ENCODE measurements around the gene SLC10A3.

SLC10A3 gene

DNA sequence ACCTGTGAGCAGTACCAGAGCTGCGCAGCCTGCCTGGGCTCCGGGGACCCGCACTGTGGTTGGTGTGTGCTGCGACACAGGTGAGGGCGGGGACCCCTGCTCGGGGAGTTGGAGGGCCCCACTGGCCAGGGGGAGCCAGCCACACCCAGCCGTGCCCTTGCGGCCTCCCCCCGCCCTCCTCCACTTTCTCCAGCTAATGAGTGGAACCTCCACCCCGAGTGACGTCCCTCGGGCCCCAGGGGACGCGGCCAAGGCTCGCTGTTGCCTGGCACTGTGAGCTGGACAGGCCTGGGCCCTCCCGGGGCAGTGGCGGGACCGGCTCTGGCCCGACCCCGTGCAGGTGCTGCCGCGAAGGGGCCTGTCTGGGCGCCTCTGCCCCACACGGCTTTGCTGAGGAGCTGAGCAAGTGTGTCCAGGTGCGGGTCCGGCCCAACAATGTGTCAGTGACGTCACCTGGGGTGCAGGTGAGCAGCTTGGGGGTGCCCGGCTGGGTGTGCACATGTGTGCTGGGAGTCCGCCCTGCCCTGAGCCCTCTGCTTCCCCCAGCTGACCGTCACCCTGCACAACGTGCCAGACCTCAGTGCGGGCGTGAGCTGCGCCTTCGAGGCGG, 26.7 kb downstream of the SLC10A3 start:
- DNase-seq = no peak

DNA sequence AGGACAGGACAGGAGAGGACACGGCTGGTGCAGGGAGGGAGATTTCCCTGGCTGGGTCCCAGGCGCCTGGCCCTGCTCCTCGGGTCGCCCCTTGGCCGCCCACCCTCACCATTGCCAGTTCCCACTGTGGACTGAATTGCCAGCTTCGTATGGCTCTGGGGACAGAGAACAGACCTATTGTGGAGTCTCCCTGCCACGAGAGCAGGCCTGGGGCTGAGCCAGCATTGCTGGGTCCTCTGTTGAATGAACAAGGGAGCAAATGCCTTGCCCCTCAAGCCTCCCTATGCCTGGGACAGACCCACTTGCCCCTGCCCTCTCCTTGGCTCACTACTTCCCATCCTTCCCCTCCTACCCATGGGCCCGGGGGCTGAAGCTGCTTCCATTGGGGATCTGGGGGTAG, 28.0 kb downstream of the SLC10A3 start:
- no peak for DNase-seq

DNA sequence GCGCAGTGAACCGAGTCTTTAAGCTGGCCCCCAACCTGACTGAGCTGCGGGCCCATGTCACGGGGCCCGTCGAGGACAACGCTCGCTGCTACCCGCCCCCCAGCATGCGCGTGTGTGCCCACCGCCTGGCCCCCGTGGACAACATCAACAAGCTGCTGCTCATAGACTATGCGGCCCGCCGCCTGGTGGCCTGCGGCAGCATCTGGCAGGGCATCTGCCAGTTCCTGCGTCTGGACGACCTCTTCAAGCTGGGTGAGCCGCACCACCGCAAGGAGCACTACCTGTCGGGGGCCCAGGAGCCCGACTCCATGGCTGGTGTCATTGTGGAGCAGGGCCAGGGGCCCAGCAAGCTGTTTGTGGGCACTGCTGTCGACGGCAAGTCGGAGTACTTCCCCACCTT, 30.1 kb downstream of the SLC10A3 start:
- DNase-seq = no peak

DNA sequence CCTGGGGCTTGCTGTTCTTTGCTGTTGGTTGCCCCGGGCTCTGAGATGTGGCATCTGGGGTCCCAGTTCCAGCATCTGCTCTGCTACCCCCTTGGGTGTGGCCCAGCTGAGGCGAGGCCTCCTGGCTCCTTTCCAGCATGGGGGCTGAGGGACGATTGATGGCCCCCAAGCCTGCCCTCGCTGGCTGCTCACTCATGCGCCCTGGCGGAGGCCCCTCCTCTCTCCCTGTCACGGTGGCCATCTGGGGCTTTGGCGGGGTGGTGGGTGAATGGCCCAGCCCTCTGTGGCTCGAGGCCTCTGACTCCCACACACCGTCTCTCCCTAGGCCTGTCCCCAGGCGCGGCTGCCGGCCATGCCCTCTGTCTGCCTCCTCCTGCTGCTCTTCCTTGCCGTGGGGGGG, 30.6 kb downstream of the SLC10A3 start:
- no peak for DNase-seq

DNA sequence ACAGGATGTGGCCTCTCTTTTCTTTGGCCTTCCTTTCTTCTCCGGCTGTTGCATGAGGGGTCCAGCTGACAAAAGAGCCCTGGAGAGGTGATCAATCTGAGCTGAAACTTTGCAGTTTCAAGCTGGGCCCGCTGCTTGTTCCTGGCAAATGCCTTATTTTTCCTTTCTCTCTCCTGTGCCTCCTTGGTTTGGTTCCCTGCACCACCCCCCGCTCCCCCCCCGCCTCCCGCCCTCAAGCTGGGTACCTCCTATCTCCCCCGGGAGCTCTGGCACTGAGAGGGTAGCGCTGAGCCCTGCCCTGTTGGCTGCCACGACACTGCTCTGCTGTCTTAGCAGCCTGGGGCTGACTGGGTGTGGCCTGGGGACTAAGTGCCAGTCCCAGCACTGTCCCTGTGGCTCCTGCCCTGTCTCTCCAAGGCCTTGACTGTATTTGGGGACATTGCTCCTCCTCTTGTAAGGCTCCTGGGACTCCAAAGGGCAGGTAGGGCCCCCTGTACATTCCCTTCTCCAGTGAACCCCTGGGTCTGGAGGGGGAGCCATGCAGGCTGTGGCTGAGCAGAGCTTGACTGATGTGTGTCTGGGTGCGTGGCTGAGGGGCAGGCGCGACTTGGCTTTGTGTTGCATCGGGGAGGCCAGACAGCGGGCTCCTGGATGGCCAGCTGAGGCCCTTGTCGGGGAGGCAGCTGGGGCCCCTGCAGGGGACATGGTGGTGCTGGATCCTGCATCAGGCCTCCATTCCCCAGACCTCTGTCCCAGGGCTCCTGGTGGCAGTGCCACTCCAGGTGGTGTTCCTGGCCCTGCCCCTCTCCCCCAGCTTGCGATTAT, 31.3 kb downstream of the SLC10A3 start:
- DNase-seq = peak; percentile 64

DNA sequence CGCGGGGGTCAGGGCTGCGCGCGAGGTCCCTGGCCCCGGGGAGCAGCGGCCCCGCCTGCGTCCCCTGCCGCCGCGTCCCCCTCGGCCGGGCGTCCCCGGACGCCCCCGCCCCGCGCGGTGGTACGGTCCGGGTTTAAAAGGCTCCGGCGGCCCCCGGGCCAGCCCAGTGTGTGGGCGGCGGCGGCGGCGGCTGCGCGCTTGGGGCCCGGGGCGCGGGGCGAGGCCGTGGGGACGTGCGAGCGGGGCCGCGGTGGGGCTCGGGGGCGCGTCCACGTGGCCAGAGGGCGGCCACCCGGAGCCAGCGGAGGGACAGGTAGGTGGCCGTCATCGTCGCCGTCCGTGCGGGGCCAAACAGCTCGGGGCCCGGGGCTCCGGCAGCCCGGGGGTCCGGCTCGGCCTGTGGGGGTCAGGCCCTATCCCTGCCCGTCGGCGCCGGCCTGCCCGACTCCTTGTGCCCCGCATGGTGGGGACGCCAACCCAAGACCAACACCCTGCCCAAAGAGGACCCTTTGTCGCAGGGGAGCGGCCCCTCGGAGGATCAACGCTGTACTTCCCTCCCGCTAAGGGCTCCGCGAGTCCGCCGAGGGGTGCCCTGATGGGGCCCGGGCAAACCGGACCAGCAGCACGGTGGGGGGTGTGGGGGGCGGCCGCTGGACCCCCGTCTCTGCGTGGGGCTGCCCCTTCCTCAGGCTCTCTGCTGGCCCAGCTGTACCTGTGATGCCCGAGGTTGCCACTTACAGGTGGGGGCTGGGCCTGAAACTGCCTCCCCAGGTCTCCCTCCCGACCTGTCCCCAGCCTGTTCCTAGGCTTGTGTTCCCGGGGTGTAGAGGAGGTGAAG, 32.1 kb downstream of the SLC10A3 start, which contains the start of gene PLXNA3:
Gene PLXNA3 (plus strand): TSS at position 166 of the 838 bp plus-strand sequence. CDS start 1,903 bp downstream, outside the sequence.
- DNase-seq = peak; percentile 47

DNA sequence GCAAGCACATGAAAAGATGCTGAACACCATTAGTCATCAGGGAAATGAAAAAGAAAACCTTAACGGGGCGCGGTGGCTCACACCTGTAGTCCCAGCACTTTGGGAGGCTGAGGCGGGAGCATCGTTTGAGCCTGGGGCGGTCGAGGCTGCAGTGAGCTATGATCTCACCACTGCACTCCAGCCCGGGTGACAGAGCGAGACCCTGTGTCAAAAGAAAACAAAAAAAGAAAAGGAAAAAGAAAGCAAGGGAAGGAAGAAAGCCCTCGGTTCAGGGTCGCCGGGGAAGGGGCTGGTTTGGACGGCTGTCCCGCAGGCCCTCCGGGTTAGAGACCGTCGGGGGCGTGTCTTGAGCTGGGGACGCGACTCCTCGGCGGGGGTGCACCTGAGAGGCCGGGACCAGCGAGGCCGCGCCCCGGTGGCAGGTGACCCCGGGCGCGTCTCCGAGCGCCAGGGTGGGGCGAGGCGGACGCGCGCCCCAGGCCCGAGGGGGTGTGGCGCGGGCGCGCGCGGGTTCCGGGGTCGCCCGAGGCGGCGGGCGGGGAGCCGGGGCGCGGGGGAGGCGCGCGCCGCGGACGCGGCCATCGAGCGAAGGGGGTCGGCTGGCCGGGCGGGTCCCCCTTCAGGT, 32.8 kb downstream of the SLC10A3 start:
- DNase-seq = no peak

DNA sequence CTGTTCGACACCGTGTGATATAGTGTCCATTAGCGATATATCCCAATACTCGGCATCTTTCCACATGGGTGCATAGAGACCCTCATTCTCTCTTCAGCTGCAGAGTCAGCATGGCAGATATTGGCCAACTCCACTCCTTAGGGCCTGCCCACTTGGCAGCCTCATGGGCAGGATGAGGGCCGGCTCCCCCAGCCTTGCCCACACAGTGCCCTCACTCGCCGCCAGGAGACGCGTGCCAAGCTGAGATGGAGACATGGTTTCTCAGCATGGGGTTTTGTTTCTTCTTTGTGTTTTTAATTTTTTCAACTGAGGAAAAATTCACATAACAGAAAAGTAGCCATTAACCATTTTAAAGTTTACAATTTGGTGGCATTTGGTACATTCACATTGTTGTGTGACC, 37.6 kb downstream of the SLC10A3 start:
- no peak for DNase-seq

DNA sequence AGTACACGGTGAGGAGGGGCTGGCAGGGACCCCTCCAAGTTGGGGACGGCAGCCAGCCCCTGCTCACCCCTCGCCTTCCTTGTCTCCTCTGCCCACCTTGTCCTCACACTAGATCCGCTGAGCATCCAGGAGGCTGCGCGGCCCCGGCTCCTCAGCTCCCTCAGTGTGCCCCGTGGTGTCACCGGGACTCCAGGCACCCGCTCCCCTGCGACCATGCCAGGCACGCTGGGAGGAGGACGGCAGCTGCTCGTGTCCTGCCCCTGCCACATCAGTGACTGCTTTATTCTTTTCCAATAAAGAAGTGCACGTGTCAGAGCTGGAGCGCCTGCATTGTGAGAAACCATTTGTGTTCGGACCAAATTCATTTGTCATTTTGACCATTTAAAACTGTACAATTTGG, 40.1 kb downstream of the SLC10A3 start:
- no peak for DNase-seq

DNA sequence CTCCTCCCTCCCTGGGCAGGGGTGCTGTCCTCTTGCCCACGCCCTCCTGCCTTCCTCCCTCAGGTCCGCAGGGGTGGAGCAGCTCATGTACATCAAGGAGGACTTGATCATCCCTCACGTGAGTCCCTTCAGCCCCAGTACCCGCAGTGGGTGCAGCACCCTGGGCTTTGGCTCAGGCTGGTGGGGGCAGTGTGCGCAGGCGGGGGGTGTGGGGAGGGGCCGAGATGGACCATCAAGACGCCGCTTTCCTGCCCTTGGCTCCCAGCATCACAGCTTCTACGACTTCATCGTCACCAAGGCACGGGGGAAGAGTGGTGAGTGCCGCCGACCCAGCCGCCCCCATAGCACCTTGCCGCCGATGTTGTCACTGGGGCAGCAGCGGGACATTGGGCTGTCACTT, 40.8 kb downstream of the SLC10A3 start:
- DNase-seq = no peak

DNA sequence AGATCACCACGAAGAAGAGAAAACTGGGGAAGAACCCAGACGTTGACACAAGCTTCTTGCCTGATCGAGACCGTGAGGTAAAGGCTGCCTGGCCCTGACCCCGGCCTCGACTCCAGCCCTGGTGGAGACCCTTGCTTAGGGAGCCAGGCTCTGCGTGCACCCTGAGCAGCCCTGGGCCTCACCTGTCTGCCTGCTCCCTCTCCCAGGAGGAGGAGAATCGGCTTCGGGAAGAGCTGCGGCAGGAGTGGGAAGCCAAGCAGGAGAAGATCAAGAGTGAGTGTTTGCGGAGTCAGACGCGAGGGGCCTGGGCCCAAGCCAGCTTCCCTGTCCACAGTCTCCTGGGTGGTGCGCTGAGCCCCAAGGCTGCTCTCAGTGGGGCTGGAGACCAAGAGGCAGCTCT, 41.9 kb downstream of the SLC10A3 start:
- DNase-seq = no peak

DNA sequence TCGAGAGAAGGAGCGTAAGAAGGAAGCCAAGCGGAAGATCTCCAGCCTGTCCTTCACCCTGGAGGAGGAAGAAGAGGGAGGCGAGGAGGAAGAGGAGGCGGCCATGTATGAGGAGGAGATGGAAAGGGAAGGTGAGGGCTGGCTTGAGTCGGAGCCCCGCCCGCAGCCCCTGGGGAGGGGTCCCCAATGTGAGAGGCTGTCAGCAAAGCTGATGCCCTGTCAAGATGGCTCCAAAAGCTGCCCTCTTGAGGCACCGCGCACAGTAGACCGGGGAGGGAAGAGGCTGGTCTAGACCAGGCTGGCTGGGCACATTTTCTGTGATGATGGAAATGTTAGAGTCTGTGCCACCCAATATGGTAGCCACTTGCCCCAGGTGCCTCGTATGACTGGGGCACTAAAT, 44.0 kb downstream of the SLC10A3 start:
- DNase-seq = no peak

DNA sequence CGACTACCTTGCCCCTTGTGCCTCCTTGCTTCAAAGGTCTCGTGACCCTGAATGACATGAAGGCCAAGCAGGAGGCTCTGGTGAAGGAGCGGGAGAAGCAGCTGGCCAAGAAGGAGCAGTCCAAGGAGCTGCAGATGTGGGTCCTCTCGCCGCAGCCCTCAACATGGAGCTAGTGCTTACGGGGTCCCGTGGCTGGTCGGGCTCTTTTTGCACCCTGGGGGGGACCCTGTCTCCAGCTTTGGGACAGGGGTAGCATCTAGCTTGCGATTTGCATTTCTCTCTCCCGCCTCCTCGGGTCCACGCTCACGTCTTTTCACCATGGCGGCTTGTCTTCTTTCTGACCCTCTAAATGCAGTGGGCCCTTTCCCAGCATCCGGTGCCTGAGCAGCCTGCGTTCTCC, 44.7 kb downstream of the SLC10A3 start:
- no peak for DNase-seq

DNA sequence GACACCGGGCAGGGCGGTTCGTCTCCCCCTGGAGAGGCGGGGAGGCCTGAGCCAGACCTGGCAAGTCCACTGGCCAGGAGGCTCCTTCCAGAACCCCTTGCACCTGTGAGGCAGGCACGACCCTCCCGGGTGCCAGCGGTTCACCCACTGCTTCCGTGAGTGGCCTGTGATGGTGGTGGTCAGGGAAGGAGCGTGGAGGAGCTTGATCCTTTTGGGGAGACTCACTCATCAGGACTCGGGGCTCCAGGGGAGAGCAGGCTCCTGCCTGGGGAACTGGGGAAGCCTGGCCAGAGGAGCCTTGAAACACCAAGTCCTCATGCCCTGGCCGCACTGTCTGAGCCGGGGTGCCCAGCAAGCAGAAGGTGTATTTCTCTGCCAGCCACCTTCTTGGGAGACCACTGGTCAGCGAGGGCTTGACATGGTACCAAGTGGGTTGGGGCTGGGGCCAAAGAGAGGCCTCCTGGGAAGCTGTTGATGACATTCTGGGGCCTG, 45.6 kb downstream of the SLC10A3 start:
- DNase-seq = no peak

DNA sequence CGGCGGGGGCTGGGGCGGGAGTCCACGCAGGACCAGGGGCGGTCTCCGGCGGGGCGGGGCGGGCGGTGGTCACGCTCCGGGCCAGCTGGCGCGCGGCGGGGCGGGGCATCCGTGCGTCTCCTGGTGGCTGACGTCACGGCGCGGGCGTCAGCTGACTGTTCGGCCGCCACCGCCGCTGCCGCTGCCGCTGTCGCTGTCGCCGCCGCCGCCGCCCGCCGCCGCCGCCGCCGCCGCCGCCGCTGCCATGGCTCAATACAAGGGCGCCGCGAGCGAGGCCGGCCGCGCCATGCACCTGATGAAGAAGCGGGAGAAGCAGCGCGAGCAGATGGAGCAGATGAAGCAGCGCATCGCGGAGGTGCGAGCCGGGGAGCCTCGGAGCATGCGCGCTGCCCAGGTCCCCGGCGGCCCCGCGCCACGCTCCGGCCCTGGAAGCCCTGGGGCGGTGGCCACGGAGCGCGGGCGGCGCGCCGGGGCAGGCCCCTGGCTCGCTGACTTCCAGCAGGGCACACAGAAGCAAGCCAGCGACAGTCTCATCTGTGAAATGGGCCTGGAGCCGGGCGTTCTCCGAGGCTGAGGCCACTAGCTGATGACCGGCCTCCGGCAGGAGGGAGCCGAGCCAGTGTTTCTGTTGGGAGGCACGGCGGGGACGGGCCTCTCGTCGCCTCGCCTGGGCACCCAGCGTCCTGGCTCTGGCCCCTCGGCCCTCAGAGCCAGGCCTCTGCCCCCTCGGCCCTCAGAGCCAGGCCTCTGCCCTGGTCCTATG, 46.3 kb downstream of the SLC10A3 start, which contains the start of gene FAM50A:
Gene FAM50A (plus strand): TSS at position 150 of the 763 bp plus-strand sequence. CDS start 95 bp downstream, at position 245.
- DNase-seq = peak; percentile 86

DNA sequence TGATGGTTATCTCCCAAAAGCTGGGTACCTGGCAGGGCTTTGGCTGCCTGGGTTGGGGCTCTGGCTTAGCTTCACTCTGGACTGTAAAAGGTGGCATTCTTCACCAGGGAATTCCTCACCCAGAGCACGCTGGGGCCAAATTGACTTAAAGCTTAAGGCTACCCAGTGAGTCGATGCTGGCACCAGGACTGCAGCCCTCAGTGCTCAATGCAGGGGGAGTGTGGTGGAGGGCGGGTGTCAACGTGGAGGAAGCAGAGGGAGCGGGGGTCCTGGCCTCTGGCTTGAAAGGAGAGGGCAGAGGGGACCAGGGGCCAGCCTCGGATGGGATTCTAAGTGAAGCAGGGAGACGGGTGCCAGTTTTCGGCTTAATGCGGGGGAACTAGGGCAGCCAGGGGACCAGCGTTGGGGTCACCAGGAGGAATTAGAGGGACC, 46.9 kb downstream of the SLC10A3 start:
- DNase-seq = no peak

DNA sequence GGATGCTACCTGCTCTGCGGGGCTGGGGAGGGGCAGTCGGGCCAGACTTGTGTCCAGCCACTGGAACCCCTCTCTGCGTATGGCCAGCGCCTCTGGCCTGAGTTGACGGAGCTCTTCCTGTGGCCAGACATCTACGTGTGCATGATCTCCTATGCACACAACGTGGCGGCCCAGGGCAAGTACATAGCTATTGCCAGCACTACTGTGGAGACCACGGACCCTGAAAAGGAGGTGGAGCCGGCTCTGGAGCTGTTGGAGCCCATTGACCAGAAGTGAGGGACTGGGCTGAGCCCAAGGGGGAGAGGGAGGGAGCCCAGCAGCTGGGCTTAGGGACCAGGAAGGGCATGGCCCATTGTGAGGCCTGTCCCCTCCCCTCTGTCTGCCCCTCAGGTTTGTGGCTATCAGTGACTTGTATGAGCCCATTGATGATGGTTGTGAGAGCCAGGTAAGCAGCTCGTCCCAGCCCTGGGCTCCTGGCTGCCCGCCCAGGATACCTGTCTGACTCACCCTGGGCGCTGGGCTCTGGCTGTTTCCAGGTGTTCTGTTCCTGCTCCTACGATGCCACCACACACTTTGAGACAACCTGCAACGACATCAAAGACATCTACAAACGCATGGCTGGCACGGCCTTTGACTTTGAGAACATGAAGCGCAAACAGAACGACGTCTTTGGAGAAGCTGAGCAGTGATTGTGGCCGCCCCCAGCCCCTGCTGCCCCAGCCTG, 48.3 kb downstream of the SLC10A3 start:
- no peak for DNase-seq

DNA sequence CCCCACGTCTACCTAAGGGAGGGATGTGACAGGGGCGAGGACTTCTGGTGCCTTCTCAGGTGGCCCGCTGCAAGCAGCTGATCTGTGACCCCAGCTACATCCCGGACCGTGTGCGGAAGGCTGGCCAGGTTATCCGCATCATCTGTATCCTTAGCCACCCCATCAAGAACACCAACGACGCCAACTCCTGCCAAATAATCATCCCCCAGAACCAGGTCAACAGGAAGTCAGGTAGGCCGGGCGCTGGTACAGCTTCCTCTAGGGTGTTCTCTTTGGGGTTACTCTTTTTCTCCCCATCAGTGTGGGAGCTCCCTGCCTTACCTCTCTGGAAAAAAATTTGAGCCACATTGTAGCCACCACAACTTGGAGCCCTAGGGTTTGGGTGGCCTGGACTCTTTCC, 48.9 kb downstream of the SLC10A3 start:
- DNase-seq = no peak

DNA sequence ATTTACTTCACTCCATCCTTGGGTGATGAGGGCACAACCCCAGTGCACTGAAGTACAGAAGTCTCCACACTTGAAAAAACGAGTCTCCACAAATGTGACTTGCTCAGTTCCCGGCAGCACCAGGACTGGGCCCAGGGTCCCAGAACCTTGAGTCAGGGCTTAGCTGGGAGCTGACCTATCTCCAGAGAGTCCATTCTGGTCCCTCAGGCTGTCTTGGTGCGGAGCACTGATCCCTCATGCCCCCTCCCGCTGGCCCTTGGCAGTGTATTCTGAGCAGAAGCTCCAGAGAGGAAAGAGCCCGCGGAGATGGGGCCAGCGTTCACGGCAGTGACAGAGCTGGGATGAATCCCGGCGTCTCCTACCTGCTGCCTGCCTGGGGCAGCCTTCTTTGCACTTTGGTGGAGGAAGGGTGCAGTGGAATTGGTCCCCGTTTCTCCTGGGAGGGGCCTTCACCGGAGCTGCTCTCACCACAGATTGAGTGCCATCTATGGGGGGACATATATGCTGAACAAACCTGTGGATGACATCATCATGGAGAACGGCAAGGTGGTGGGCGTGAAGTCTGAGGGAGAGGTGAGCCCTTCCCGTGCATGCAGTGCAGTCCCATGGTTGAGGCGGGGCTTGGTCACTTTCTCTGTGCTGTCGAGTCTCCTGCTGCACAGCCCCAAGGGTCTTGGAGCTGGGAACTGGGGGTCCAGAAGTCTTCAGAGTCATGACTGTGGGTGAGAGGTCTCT, 49.6 kb downstream of the SLC10A3 start:
- DNase-seq = no peak

DNA sequence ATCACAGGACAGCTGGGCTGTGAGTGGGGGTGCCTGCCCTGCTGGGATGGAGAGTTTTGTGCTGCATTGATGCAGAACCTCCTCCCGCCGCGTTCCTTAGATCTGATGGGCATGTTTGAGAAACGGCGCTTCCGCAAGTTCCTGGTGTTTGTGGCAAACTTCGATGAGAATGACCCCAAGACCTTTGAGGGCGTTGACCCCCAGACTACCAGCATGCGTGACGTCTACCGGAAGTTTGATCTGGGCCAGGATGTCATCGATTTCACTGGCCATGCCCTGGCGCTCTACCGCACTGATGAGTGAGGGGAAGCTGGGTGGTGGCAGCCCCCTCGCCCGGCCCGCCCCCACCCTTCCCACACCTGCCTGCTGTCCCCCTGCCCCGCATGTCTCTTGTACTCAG, 50.6 kb downstream of the SLC10A3 start:
- DNase-seq = no peak

Data from femur (tissue), 1 donor.